Mucosa of descending colon (tissue), 3 donors: Measurements from ENCODE around the gene PLA1A. TPM values are rescaled to one million over a fixed set of nuclear protein-coding genes. Genes with fewer than 3 reads are reported as not detected.
A peak's percentile ranks its signal among the peaks of the same experiment; 100 is the strongest.
"Not testable (repeated sequence)": the region's sequence is repeated elsewhere in the genome, so short reads cannot be mapped to it uniquely, and the experiment has no call there.

Experiments
- ATAC-seq: fragments of 200-7000 bp; cut with Tn5 transposase; one replicate; pipeline ENCODE4 v1.9.1; 2020; ENCODE audit warnings: mild to moderate bottlenecking, moderate library complexity
- DNase-seq, 3 donors: peaks; one replicate each; pipeline ENCODE4 v3.0.0-alpha.2; 2020
- H3K36me3 ChIP-seq: fragments of 200-600 bp; one replicate; pipeline ENCODE4 v1.8.0; 2021; ENCODE audit warnings: low read depth, mild to moderate bottlenecking
- H3K4me1 ChIP-seq: fragments of 200-600 bp; one replicate; pipeline ENCODE4 v1.8.0; 2021; ENCODE audit warnings: low read depth, mild to moderate bottlenecking
- H3K4me3 ChIP-seq: fragments of 200-600 bp; one replicate; pipeline ENCODE4 v1.8.0; 2021; ENCODE audit warnings: mild to moderate bottlenecking
- H3K9me3 ChIP-seq: fragments of 200-600 bp; one replicate; pipeline ENCODE4 v1.8.0; 2021; ENCODE audit warnings: mild to moderate bottlenecking
- CTCF ChIP-seq: fragments of 200-600 bp; IDR thresholded peaks from one replicate; pipeline ENCODE4 v1.8.0; 2022; ENCODE audit warnings: antibody characterized with exemption, mild to moderate bottlenecking
- intact Hi-C, 2 donors: fragments of 100-400 bp; cut with DNase I in 1 of 2; cut with micrococcal nuclease in 1 of 2; formaldehyde crosslinking; loops; one replicate each; pipeline versions ENCODE4 v1.11.0 to v1.11.1; 2022; cut with DNase I, micrococcal nuclease
- total RNA-seq, 3 donors: library from RNA; stranded (reverse); fragmentation: NEBNext Ultra II Directional in 2 of 3; extraction: Animal tissue kit (Norgen Biotek cat#: 25700) in 2 of 3; gene quantifications; one replicate each; pipeline versions ENCODE4 v1.2.1 to v1.2.4, GENCODE V29; 2021 to 2023
- donor health status: DM: no; HTN: no; CAD: no; lungs with moderate emphysema.
- donor health status: DM: no; HTN: no; CAD: no.
- donor health status: DM: no; HTN: yes; CAD: no.

Gene PLA1A
- total RNA-seq, 3 donors from 2014 or later, result 0.58 to 2.1 (median 1.5) TPM

GRCh38 chr3:119676771-119677640, 79.3 kb downstream of the PLA1A start, which contains the start of gene COX17:
COX17 (minus strand) TSS chr3:119677406; CDS start chr3:119677310, 96 bp downstream.
- no peak for TF ChIP-seq CTCF
- Histone ChIP-seq H3K36me3 (no peaks in the 10 kb centered on the region), H3K4me3 (peak within 1 kb of the TSS; percentile 53), H3K4me1 (peaks cover 13% of the 10 kb centered on the region), H3K9me3 (no peaks in the 10 kb centered on the region)
- ATAC-seq (peak; percentile 95), DNase-seq (peak; percentile 95 to 97 (median 96))
- intact Hi-C loops, result no loop called here

GRCh38 chr3:119677641-119677934, 79.9 kb downstream of the PLA1A start:
- intact Hi-C loops, result no loop called here
- peak overlapping the region; percentile 53 for H3K4me3 ChIP-seq

GRCh38 chr3:119678209-119678608, 80.5 kb downstream of the PLA1A start:
- H3K4me3 ChIP-seq, intact Hi-C loops, ATAC-seq, H3K9me3 ChIP-seq, H3K36me3 ChIP-seq, DNase-seq: not testable (repeated sequence)
- peaks cover 13% of the 10 kb centered on the region for H3K4me1 ChIP-seq

More at GRCh38 chr3:119677641-119677934, 79.9 kb downstream of the PLA1A start:
- Histone ChIP-seq H3K4me1 (peaks cover 13% of the 10 kb centered on the region), H3K36me3 (no peaks in the 10 kb centered on the region), H3K9me3 (no peaks in the 10 kb centered on the region)
- TF ChIP-seq CTCF, result no peak
- no peak for ATAC-seq
- DNase-seq, result no peak

Other genes with a start within 250 kb of the PLA1A start
- gene TMEM39A, start 134.3 kb upstream of the PLA1A start, total RNA-seq, result 10 to 100 TPM; 24.0 to 32.2 (median 26.5) TPM
- gene POGLUT1, start 128.9 kb upstream of the PLA1A start, total RNA-seq, result 10 to 100 TPM; 11.9 to 19.8 (median 18.6) TPM
- gene TIMMDC1, start 99.3 kb upstream of the PLA1A start, total RNA-seq, result 100 to 1,000 TPM in 1 of 3 donors, 10 to 100 TPM in 2; 93.4 to 107 (median 95.3) TPM
- gene CD80, start 38.3 kb upstream of the PLA1A start, total RNA-seq, result 1 to 10 TPM in 1 of 3 donors, under 1 TPM in 2; 0.41 to 1.0 (median 0.58) TPM
- gene ADPRH, start 18.4 kb upstream of the PLA1A start, total RNA-seq, result 1 to 10 TPM in 2 of 3 donors, under 1 TPM in 1; 0.93 to 9.1 (median 2.7) TPM
- gene POPDC2, start 62.7 kb downstream of the PLA1A start, total RNA-seq, result 10 to 100 TPM in 1 of 3 donors, 1 to 10 TPM in 2; 4.2 to 89.0 (median 7.1) TPM
- 10 to 100 TPM; 45.5 to 56.4 (median 52.4) TPM for gene COX17, start 79.5 kb downstream of the PLA1A start, total RNA-seq
- 1 to 10 TPM in 2 of 3 donors, under 1 TPM in 1; 0.51 to 6.2 (median 3.3) TPM for gene CFAP91, start 105.1 kb downstream of the PLA1A start, total RNA-seq
- 100 to 1,000 TPM in 1 of 3 donors, 10 to 100 TPM in 2; 62.9 to 141 (median 79.1) TPM for gene NR1I2, start 184.2 kb downstream of the PLA1A start, total RNA-seq